ENCODE results near the gene SURF4.

DNA sequence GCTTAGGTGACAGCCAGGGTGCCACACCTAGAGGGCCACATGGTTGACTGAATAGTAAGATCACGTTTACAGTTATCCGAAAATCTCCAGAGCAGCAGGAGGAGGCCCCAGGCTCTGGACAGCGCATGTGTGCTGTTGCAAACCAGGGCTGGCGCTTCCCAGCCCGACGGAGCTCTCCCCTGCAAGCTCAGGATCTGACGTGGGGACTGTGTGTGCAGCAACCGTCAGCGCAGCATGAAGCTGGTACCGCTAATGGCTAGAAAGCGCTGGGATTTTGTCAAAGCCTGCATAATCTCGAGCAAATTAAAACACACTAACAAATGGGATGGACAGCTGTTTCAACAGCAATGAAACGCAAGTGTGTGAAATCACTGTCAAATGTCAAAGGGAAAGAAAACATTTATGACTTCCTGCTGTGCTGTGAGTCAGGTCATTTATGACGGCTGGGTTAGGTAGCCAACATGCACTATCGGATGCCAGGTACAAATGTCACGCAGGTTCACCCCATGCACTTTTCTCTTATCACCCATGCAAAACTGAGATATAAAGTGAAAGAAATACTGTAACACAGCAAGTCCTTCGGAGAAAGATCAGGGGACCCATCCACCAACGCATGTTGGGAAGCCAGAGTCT lies 7.5 kb downstream of the SURF4 start:
- TF ChIP-seq CTCF (IDR thresholded peaks at IDR 0.05), result no peak
- no peak for TF ChIP-seq JUN (CRISPR knock-in tag; IDR thresholded peaks at IDR 0.05)
- TF ChIP-seq, protein P1, sequence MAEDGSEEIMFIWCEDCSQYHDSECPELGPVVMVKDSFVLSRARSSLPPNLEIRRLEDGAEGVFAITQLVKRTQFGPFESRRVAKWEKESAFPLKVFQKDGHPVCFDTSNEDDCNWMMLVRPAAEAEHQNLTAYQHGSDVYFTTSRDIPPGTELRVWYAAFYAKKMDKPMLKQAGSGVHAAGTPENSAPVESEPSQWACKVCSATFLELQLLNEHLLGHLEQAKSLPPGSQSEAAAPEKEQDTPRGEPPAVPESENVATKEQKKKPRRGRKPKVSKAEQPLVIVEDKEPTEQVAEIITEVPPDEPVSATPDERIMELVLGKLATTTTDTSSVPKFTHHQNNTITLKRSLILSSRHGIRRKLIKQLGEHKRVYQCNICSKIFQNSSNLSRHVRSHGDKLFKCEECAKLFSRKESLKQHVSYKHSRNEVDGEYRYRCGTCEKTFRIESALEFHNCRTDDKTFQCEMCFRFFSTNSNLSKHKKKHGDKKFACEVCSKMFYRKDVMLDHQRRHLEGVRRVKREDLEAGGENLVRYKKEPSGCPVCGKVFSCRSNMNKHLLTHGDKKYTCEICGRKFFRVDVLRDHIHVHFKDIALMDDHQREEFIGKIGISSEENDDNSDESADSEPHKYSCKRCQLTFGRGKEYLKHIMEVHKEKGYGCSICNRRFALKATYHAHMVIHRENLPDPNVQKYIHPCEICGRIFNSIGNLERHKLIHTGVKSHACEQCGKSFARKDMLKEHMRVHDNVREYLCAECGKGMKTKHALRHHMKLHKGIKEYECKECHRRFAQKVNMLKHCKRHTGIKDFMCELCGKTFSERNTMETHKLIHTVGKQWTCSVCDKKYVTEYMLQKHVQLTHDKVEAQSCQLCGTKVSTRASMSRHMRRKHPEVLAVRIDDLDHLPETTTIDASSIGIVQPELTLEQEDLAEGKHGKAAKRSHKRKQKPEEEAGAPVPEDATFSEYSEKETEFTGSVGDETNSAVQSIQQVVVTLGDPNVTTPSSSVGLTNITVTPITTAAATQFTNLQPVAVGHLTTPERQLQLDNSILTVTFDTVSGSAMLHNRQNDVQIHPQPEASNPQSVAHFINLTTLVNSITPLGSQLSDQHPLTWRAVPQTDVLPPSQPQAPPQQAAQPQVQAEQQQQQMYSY (CRISPR knock-in tag; IDR thresholded peaks at IDR 0.05), result no peak
- TF ChIP-seq AFF4 (CRISPR knock-in tag; IDR thresholded peaks at IDR 0.05; ENCODE audit: borderline replicate concordance), result no peak
